ENCODE results near the gene HPN. TPM values are rescaled to one million over a fixed set of nuclear protein-coding genes. Genes with fewer than 3 reads are reported as not detected.
A peak's percentile ranks its signal among the peaks of the same experiment; 100 is the strongest.

Gene HPN
- total RNA-seq, 1 donor from 2014 or later: 0.30 TPM

GRCh38 chr19:35077411-35078223, 36.1 kb downstream of the HPN start:
- H3K4me3 Mint-ChIP-seq: no peak overlapping the region
- no peaks in the 10 kb centered on the region for H3K4me1 Mint-ChIP-seq
- Histone ChIP-seq H3K4me1 (no peaks in the 10 kb centered on the region), H4K20me1 (ENCODE audit: low read depth) (no peaks in the 10 kb centered on the region), H2AFZ (replicated peaks) (no peak overlapping the region), H3K27ac (no peak overlapping the region), H3F3A (ENCODE audit: low read depth) (no peaks in the 10 kb centered on the region), H3K4me2 (no peak overlapping the region), H3K9me3 (ENCODE audit: low read depth) (no peaks in the 10 kb centered on the region), H3K9ac (no peak overlapping the region), H3K36me3 (no peaks in the 10 kb centered on the region), H3K4me3 (no peak overlapping the region), H3K27me3 (no peaks in the 10 kb centered on the region), H3K79me2 (ENCODE audit: low read depth) (no peaks in the 10 kb centered on the region)
- H3K27ac Mint-ChIP-seq: peak overlapping the region; percentile 68
- peaks cover 4% of the 10 kb centered on the region for H3K27me3 Mint-ChIP-seq (ENCODE audit: insufficient read depth, low read depth)
- TF ChIP-seq EZH2phosphoT487 (IDR thresholded peaks at IDR 0.05) (no peak), EZH2 (IDR thresholded peaks at IDR 0.05) (no peak)
- TF ChIP-seq, protein P1, sequence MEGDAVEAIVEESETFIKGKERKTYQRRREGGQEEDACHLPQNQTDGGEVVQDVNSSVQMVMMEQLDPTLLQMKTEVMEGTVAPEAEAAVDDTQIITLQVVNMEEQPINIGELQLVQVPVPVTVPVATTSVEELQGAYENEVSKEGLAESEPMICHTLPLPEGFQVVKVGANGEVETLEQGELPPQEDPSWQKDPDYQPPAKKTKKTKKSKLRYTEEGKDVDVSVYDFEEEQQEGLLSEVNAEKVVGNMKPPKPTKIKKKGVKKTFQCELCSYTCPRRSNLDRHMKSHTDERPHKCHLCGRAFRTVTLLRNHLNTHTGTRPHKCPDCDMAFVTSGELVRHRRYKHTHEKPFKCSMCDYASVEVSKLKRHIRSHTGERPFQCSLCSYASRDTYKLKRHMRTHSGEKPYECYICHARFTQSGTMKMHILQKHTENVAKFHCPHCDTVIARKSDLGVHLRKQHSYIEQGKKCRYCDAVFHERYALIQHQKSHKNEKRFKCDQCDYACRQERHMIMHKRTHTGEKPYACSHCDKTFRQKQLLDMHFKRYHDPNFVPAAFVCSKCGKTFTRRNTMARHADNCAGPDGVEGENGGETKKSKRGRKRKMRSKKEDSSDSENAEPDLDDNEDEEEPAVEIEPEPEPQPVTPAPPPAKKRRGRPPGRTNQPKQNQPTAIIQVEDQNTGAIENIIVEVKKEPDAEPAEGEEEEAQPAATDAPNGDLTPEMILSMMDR (IDR thresholded peaks at IDR 0.05): no peak
- peaks cover 3% of the 10 kb centered on the region for H3K9me3 Mint-ChIP-seq
- no peak for DNase-seq (ENCODE audit: low spot score)
- no peaks in the 10 kb centered on the region for H3K36me3 Mint-ChIP-seq

DNA sequence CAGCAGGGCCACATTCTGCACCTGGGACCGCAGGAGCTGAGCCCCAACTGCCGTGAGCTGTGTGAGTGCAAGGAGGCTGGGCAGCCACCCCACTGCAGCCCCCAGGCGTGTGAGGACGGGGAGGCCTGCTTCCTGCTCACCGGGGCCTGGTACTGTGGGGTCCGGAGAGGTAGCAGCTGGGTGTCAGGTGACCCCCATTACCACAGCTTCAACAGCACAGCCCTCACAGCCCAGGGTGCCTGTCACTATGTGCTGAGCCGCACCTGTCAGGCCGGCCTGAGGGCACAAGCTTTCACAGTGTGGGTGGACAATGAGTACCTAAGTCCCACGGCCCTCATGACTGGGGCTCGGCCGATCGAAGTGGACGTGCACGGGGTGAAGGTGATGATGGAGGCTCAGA, 38.3 kb downstream of the HPN start:
- no peaks in the 10 kb centered on the region for H3K27me3 ChIP-seq
- TF ChIP-seq EZH2 (IDR thresholded peaks at IDR 0.05) (no peak), EZH2phosphoT487 (IDR thresholded peaks at IDR 0.05) (no peak)
- TF ChIP-seq, protein P1 (IDR thresholded peaks at IDR 0.05): no peak
- no peak overlapping the region for H2AFZ ChIP-seq (replicated peaks)
- H3K4me3 ChIP-seq: no peak overlapping the region
- no peaks in the 10 kb centered on the region for H3K4me1 ChIP-seq
- no peak overlapping the region for H3K4me2 ChIP-seq
- H3K9ac ChIP-seq: no peak overlapping the region
- Mint-ChIP-seq H3K9me3 (peaks cover 4% of the 10 kb centered on the region), H3K27ac (no peak overlapping the region), H3K27me3 (ENCODE audit: insufficient read depth, low read depth) (peaks cover 4% of the 10 kb centered on the region), H3K4me1 (no peaks in the 10 kb centered on the region), H3K36me3 (no peaks in the 10 kb centered on the region), H3K4me3 (no peak overlapping the region)
- no peak for DNase-seq (ENCODE audit: low spot score)
- no peaks in the 10 kb centered on the region for H4K20me1 ChIP-seq (ENCODE audit: low read depth)
- no peak overlapping the region for H3K27ac ChIP-seq
- no peaks in the 10 kb centered on the region for H3K9me3 ChIP-seq (ENCODE audit: low read depth)
- H3K79me2 ChIP-seq (ENCODE audit: low read depth): no peaks in the 10 kb centered on the region
- no peaks in the 10 kb centered on the region for H3K36me3 ChIP-seq
- H3F3A ChIP-seq (ENCODE audit: low read depth): no peaks in the 10 kb centered on the region

- Histone ChIP-seq H4K20me1 (ENCODE audit: low read depth) (no peaks in the 10 kb centered on the region), H3K4me2 (no peak overlapping the region), H3K27ac (no peak overlapping the region), H2AFZ (replicated peaks) (no peak overlapping the region), H3K79me2 (ENCODE audit: low read depth) (no peaks in the 10 kb centered on the region), H3K4me3 (no peak overlapping the region), H3F3A (ENCODE audit: low read depth) (no peaks in the 10 kb centered on the region), H3K4me1 (no peaks in the 10 kb centered on the region), H3K27me3 (no peaks in the 10 kb centered on the region), H3K36me3 (no peaks in the 10 kb centered on the region), H3K9ac (no peak overlapping the region), H3K9me3 (ENCODE audit: low read depth) (no peaks in the 10 kb centered on the region)
- Mint-ChIP-seq H3K9me3 (peaks cover 4% of the 10 kb centered on the region), H3K4me3 (no peak overlapping the region), H3K36me3 (no peaks in the 10 kb centered on the region), H3K4me1 (no peaks in the 10 kb centered on the region), H3K27ac (no peak overlapping the region), H3K27me3 (ENCODE audit: insufficient read depth, low read depth) (peaks cover 6% of the 10 kb centered on the region)
- DNase-seq (ENCODE audit: low spot score): no peak
- TF ChIP-seq, protein P1 (IDR thresholded peaks at IDR 0.05): no peak
- TF ChIP-seq EZH2 (IDR thresholded peaks at IDR 0.05) (no peak), EZH2phosphoT487 (IDR thresholded peaks at IDR 0.05) (no peak)
Observed at GRCh38 chr19:35080613-35081170, 39.2 kb downstream of the HPN start.

Measured in neural progenitor cell (in vitro differentiated cells).